ENCODE measurements around the gene KPNA3.
"Not testable (repeated sequence)": the region's sequence is repeated elsewhere in the genome, so short reads cannot be mapped to it uniquely, and the experiment has no call there.

The KPNA3 gene

GRCh38 chr13:49806126-49806536, 13.6 kb upstream of the KPNA3 start:
- DNase-seq, result no peak

GRCh38 chr13:49803047-49803446, 10.6 kb upstream of the KPNA3 start:
- DNase-seq, result not testable (repeated sequence)

GRCh38 chr13:49802426-49802825, 9.9 kb upstream of the KPNA3 start:
- no peak for DNase-seq

GRCh38 chr13:49791711-49792549, 552 bp downstream of the KPNA3 start:
- peak; percentile 4 for DNase-seq

GRCh38 chr13:49791315-49791710, 1.2 kb downstream of the KPNA3 start:
- no peak for DNase-seq

GRCh38 chr13:49789968-49790367, 2.5 kb downstream of the KPNA3 start:
- no peak for DNase-seq

- no peak for DNase-seq
Observed at GRCh38 chr13:49786401-49787008, 6.0 kb downstream of the KPNA3 start.

GRCh38 chr13:49784886-49785570, 7.5 kb downstream of the KPNA3 start:
- DNase-seq, result no peak

- DNase-seq, result no peak
Observed at GRCh38 chr13:49783865-49784264, 8.6 kb downstream of the KPNA3 start.

GRCh38 chr13:49782784-49783183, 9.7 kb downstream of the KPNA3 start:
- no peak for DNase-seq

GRCh38 chr13:49781806-49782205, 10.7 kb downstream of the KPNA3 start:
- DNase-seq, result no peak

- no peak for DNase-seq
Observed at GRCh38 chr13:49779721-49780120, 12.8 kb downstream of the KPNA3 start.

- DNase-seq, result no peak
Observed at GRCh38 chr13:49777746-49778614, 14.5 kb downstream of the KPNA3 start.

- DNase-seq, result no peak
Observed at GRCh38 chr13:49776871-49777270, 15.6 kb downstream of the KPNA3 start.

- no peak for DNase-seq
Observed at GRCh38 chr13:49774376-49775005, 18.0 kb downstream of the KPNA3 start.

- DNase-seq, result no peak
Observed at GRCh38 chr13:49772828-49773227, 19.7 kb downstream of the KPNA3 start.

- DNase-seq, result not testable (repeated sequence)
Observed at GRCh38 chr13:49761811-49762210, 30.7 kb downstream of the KPNA3 start.

- DNase-seq, result no peak
Observed at GRCh38 chr13:49760558-49760957, 31.9 kb downstream of the KPNA3 start.

GRCh38 chr13:49759503-49759902, 33.0 kb downstream of the KPNA3 start:
- no peak for DNase-seq

GRCh38 chr13:49756263-49756662, 36.2 kb downstream of the KPNA3 start:
- DNase-seq, result no peak

- no peak for DNase-seq
Observed at GRCh38 chr13:49754146-49754545, 38.3 kb downstream of the KPNA3 start.

GRCh38 chr13:49749848-49750247, 42.6 kb downstream of the KPNA3 start:
- no peak for DNase-seq

Data from NCI-H1092 (cell line).